GM18498 (cell line): Measurements from ENCODE around the gene PRIMPOL.
"Not testable (repeated sequence)": the region's sequence is repeated elsewhere in the genome, so short reads cannot be mapped to it uniquely, and the experiment has no call there.

Experiments used
- ATAC-seq: cut with Tn5 transposase; IDR thresholded peaks from one replicate; pipeline ENCODE4 v1.9.1; 2021; ENCODE audit warnings: mild to moderate bottlenecking, moderate library complexity; ENCODE audit not compliant: unreplicated experiment

The PRIMPOL gene

DNA sequence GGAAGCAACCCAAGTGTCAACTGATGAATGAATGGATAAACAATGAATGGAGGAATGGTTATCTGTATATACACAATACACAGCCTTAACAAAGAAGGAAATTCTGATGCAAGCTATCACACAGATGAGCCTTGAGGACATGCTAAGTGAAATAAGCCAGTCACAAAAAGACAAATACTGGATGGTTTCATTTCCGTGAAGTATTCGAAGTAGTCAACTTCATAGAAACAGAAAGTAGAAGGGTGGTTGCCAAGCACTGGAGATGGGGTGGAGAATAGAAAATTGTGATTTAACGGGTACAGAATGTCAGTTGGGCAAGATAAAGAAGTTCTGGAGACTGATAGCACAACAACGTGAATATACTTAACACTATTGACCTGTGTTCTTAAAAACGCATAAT lies 56.2 kb downstream of the PRIMPOL start:
- ATAC-seq = no peak

DNA sequence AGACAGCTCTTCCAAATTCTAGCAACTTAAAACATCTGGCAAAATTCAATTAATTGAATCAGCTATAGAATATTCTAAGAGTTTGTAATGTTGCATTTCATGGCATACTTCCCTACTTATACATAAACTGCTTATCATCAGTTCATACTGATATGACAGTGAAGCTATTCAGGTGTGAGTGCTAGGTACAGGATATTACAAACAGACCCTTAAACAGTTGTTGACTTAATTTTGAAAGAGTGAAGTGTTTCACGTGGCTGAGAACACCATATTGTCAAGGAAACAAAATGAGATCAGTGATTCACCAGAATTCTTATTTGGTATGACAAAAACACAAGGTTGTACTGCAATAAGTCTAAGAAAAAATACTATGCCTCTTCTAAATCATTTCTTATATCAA lies 56.9 kb downstream of the PRIMPOL start:
- no peak for ATAC-seq

DNA sequence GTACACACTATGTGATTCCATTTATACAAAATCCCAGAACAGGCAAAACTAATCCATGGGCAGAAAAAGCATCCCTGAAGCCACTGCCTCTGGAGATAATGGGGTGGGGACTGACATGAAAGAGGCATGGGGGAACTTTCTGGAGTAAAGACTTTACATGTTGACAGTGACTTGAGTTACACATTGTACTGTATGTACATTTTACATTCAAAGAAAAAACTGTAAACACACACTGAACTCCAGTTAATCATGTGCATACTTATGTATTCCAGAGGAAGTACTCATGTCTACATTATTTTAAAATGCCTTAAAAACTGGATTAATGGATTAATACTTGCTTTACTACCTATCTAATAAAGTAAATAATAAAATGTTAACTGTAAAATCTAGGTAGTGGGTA lies 62.8 kb downstream of the PRIMPOL start:
- ATAC-seq = no peak

DNA sequence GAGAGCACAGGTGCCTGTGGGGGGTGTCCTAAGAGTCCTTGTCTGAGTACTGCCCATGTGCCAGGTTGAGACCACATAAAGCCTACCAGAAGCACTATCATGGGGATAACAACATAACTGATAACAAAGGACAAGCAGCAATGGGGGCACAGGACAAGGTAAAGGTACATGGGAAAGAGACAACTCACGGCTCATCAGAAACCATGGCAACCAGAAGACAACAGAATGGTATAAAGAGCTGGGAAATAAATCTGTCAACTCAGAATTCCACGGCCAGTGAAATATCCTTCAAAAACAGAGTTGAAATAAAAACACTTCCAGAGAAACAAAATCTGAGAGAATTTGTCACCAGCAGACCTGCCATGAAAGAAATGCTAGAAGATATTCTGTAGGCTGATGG lies 64.3 kb downstream of the PRIMPOL start:
- ATAC-seq = no peak

DNA sequence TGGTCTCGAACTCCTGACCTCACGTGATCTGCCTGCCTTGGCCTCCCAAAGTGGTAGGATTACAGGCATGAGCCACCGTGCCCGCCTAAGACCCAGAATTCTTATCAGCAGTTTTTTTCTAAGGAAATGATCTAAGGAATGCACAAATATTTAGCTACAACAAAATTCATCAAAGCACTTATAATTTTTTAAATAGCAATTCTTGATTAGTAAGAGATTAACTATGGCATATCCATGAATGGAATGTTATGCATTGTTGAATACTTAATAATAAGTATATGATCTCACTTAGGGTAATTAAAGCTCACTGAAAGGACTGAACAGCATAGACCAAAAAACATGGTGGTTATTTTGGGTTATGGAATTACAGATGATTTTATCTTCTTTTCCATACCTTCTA lies 66.0 kb downstream of the PRIMPOL start:
- ATAC-seq = no peak

DNA sequence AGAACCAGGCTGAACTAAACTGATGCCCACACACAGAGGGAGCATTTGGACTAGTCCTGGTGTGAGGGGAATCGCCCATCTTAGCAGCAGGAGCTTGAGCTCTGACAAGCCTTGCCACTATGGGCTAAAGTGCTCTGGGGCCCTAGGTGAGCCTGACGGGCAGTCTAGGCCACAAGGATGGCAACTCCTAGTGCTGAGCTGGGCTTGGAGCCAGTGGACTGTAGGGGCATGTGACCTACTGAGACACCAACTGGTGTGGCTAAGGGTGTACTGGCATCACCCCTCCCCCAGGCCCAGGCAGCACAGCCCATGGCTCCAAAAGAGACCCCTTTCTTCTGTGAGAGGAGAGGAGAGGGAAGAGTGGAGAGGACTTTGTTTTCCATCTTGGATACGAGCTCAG lies 69.9 kb downstream of the PRIMPOL start:
- ATAC-seq = no peak

DNA sequence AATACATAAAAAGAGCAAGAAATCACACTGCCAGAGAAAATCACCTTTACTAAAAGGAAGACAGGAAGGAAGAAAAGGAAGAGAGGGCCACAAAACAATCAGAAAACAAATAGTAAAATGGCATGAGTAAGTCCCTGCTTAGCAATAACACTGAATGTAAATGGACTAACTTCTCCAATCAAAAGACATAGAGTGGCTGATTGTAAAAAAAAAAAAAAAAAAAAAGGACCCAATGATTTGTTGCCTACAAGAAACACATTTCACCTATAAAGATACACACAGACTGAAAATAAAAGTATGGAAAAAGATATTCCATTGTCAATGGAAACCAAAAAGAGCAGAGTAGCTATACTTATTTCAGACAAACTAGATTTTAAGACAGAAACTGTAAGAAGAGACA lies 71.7 kb downstream of the PRIMPOL start:
- ATAC-seq = no peak

DNA sequence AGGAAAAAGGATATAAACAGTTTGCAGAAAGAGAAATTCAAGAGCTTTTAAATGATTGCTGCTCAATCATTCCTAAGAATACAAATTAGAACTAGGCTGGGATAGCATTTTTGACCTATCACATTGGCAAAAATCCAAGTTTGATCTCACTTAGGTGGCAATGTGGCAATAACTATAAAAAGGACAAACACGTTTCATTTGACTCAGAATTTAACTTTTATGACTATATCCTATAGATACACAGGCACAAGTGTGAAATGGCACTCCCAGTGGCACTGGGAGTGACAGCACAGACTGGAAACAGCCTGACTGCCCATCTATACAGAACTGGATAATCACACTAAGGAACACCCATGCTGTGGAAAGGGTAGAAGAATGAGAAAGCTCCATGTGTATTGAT lies 73.3 kb downstream of the PRIMPOL start:
- no peak for ATAC-seq

DNA sequence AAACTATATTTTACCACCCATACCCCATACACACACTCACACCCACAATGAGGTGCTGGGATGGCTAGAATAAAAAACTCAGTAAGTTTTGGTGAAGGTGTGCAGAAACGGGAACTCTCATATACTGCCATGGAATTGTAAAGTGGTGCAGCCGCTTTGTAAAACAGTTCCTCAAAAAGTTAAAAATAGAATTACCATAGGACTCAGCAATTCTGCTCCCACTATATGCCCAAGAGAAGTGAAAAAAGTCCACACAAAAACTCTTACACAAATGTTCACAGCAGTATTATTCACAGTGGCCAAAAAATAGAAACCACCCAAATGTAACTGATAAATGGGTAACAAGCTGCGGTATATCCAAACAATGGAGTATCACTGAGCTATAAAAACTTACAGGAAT lies 77.9 kb downstream of the PRIMPOL start:
- ATAC-seq = no peak

DNA sequence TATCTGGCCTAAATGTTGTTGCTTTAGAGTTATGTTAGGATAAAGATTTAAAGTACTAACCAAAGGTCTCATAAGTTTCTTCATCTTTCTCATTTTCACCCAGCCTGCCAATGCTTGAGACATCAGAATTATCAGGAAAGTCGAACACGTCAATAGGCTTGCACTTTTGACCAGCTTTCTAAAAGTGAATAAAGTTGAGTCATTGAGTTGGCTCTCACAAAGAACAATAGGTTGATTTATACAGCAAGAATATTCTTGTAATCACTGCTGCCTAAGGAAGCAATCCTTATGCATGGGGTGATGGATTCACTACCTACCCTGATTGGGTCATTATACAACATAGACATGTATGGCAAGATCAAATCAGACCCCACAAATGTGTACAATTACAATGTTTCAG lies 79.3 kb downstream of the PRIMPOL start:
- no peak for ATAC-seq

DNA sequence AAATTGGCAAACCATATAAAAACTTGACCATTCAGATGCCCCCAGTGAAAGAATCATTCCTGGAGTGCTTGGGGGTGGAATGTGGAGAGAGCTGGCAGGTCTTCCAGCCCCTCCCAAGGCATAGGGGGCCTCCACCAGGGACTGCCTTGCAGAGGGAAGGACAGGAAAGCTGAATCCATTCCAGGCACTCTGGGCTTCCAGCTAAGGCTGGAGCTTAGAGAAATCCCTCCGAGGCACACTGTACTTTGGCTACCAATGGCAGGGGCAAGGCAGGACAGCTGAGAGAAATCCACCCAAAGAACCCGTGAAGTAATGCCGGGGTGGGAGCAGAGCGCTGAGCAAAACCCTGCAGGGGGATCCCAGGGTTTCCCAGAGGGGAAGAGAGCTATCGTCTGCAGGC lies 80.4 kb downstream of the PRIMPOL start:
- ATAC-seq = no peak

DNA sequence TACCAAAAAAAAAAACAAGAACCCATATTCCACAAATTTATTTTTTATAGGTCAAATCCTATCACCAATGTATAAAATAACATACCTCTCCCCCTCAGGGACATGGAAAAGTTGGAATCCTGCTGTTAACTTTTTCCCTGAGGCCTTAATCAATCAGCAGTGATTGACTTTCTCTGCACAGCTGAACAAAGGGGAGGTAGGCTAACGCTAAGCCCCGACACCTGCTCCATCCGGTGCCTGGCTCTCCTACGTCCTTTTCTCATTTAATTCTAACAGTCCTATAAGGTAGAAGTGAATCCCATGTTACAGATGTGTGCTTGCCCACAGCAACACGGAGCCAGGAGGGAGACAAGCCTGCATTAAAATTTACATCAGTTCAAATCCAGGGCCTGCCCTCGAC lies 81.5 kb downstream of the PRIMPOL start:
- no peak for ATAC-seq

DNA sequence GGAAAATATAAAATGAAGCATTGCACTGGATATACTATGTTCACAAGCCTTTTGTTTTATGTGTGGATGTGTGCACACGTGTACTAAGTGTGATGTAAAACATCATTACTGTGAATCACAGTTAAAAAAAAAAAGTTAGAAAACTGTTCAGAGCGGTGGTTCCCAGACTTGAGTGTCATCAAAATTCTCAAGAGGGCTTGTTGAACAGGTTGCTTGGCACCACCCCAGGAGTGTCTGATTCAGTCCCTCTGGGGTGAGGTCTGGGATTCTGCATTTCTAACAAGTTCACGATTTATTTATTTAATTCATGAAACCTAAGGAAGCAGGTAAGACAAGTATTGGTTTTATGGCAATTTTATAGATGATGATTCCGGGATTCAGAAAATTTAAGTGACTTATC lies 82.6 kb downstream of the PRIMPOL start:
- ATAC-seq = no peak

DNA sequence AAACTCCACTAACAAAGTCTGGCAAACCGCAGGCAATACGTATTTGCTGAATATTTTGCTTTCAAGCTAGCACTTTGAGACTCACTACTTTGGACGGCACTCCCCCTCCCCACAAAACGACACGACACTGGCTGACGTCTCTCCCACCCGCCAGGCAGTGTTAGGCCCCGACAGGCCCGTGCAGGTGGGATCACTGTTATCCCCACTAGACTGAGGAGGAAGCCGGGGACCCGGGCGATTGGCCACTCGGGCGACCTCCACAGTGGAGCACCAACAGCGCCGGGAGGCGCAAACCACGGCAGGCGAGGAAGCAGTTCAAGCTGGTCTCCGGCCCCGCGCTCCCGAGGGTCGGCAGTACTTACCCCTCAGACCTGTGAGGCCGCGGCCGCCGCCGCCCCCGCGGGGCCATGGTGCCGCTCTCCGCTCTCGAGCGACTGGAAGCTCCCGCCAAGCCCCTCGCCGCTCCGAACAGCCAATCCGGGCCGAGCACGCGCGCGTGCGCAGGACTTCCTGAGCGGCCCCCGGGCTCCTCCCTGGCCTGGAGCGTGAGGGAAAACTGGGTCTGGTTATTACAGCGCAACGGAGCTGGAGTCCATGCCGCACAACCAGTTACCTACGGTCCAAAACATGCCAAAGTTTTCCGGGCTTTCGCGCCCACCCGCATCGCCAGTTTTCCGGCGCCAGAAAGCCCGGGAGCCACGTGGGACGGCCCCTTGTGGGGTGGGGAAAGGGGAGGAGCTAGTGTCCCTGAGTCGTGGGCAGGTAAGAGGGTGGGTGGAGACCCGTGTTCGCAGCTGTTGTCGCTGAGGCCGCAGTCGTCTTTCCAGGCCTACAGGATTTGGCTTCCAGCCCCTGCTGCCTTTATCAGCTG lies 84.4 kb downstream of the PRIMPOL start, which contains the start of gene CENPU:
Gene CENPU, minus strand, starts transcription at position 443 of the 871 bp plus-strand sequence. Its CDS starts 34 bp downstream, at position 409.
- ATAC-seq = peak; percentile 94

DNA sequence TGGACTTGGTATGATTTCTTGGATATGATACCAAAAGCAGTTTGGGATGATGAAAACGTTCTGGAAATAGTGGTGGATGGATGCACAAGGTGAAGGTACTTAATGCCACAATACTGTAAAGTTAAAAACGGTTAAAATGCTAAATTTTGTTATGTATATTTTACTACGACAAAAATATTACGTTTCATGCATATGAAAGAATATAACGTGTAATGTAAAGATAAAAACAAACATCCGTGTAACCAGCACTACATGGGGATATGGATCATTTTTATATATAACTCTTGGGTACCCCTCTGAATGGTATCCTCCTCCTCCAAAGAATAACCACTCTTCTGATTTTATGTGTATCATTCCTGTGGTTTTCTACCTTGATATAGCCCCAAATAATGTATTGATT lies 85.2 kb downstream of the PRIMPOL start:
- no peak for ATAC-seq

DNA sequence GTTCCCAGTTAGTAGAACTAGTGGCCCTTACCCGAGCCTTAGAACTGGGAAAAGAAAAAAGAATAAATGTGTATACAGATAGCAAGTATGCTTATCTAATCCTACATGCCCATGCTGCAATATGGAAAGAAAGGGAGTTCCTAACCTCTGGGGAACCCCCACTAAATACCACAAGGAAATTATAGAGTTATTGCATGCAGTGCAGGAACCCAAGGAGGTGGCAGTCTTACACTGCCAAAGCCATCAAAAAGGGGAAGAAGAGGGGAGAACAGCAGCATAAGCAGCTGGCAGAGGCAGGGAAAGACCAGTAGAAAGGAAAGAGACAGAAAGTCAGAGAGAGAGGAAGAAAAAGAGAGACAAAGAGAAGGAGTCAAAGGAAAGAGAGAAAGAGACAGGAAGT lies 90.0 kb downstream of the PRIMPOL start:
- not testable (repeated sequence) for ATAC-seq

DNA sequence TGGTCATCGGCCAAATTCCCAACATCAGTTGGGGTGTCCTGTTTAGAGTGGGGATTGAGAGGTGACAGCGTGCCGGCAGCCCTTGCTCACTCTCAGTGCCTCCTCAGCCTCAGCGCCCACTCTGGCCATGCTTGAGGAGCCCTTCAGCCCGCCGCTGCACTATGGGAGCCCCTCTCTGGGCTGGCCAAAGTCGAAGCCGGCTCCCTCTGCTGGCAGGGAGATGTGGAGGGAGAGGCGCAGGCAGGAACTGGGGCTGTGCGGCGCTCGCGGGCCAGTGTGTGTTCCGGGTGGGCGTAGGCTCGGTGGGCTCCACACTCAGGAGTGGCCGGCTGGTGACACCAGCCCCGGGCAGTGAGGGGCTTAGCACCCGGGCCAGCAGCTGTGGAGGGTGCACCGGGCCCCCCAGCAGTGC lies 91.4 kb downstream of the PRIMPOL start:
- ATAC-seq = no peak

DNA sequence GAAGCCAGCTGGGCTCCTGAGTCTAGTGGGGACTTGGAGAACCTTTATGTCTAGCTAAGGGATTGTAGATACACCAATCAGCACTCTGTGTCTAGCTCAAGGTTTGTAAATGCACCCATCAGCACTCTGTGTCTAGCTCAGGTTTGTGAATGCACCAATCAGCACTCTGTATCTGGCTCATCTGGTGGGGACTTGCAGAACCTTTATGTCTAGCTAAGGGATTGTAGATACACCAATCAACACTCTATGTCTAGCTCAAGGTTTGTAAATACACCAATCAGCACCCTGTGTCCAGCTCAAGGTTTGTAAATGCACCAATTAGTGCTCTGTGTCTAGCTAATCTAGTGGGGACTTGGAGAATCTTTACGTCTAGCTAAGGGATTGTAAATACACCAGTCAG lies 92.1 kb downstream of the PRIMPOL start:
- not testable (repeated sequence) for ATAC-seq

DNA sequence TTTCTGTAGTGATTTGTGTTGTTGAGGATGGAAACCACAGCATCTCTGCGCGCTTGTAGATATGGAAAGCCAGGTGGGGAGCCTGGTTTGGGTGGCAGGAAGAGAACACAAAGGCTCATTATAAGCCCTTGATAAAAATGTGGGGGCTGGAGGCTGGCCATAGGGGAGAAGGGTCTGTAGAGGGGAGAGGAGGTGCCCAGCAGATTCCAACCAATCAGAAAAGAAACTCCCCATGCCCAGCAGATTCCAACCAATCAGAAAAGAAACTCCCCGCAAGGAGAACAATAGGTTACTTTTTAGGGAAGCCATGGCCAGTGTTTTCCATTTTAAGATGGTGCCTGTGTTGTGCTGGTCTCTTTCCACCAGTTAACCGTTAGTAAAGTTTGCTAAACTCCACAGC lies 94.1 kb downstream of the PRIMPOL start:
- ATAC-seq = no peak

DNA sequence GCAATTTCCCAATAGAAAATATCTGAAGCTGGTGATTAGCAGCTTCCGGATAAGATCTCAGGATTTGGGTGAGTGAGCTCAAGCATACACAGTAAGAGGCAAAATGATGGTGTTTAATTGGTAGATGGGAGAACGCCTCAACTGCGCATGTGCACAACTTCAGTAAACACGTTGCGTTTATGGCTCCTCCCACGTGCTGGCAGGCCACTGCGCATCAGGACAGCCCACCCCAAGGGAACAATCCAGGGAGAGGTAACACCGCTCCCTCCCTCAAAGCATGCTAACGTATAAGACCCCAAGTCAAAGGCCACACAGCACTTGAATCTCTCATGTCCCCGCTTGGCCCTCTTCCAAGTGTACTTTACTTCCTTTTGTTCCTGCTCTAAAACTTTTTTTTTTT lies 94.7 kb downstream of the PRIMPOL start:
- ATAC-seq = no peak
